ENCODE measurements around the gene MIOX.
A peak's percentile ranks its signal among the peaks of the same experiment; 100 is the strongest.

Gene MIOX
- total RNA-seq = 0.09 to 0.36 (median 0.16) reads per million in 4 experiments

DNA sequence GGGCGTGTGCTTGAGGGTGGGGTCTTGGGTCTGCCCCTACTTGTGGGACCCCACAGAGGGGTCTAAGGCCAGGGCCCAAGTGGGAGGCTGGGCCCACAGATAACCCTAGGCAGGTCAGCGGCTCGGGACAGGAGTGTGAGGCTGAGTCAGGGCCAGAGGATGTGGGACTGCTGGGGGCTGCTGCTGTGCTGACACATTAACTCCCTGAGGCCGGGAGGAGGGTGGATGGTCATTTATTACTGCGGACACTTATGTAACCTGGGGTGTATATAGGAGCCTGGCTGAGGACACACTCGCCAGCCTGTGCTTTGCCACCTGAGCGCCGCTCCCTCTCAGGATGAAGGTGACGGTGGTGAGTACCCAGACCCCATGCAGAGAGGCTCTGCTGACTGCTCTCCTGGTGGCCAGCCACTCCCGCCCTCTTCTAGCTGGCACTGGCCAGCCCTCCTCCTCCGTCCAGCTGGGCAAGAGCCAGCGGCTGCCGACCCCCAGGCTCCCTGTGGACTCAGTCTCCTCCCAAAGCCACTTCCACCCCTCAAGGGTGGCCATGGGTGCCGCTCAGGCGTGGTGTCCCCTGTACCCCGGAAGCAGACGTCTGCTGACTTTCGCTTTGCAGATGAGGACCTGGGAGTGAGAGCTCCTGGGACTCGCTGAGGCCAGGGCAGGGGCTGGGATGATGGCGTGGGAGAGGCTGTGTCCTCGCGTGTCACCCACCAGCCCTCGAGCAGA, at the start of gene MIOX:
MIOX (plus strand) TSS at position 299 of the 729 bp plus-strand sequence; CDS start at position 338, 39 bp downstream.
- no peak for DNase-seq

DNA sequence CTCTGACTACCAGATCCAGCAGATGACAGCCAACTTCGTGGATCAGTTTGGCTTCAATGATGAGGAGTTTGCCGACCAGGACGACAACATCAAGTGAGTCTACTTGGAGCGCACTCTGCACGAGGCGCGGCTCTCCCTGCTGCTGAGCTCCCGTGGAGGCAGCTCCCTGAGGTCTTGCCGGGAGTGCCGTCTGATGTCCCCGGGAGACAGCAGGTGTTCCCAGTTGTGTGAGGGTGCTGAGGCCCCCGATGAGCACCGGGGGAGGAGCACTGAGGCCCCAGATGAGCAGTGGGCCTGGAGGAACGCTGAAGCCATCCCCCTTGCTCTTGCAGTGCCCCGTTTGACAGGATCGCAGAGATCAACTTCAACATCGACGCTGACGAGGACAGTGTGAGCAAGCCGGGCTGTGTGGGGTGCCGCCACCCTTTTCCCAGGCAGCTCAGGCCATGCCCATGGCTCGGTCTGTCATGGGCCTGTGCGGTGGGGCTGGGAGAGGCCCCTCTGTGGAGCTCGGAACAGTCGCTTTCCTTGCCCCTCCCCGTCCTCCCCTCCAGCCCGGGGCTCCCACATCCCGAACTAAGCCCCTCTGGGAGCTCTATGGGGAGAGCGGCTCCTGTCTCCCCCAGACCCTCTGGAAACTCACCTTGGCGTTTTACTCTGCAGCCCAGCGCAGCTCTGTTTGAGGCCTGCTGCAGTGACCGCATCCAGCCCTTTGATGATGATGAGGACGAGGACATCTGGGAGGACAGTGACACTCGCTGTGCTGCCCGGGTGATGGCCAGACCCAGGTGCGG, 49.0 kb upstream of the MIOX start:
- DNase-seq = no peak

DNA sequence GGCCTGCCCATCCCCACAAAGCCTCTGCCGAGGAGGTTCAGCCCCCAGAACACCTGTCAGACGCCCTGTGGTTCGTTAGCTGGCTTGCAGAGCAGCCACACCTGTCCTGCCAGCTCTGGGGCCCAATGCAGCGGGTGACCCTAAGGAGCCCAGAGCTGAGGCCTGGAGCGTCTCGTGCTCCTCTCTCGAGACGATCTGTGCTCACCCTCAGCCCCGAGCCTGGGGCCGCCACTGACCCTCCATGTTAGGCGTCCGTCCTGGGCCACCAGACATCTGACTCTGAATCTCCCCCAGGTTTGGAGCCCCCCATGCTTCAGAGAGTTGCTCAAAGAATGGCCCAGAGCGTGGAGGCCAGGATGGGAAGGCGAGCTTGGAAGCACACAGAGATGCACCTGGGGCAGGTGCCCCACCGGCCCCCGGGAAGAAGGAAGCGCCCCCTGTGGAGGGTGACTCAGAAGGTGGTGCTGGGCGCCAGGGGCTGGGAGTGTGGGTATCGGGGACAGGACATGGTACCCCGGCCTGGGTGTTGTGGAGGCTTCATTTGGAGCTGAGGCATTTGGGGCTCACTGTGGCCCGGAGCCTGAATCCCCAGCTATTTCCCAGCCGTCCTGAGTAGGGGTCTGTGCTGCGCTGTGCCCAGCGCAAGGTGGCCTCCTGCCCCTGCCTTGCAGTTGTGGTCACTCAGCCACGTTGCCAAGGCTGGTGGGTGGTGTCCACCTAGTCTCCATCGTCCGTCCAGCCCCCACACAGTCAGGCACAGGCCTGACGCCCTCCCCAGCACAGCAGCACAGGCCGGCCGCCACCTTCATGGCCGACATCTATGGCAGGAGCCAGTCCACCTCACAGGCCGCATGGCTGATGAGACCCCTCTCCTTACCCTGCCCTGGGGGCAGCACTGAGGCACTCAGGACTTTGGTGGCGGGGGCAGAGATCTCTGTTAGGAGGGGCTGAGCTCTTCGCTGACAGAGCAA, 48.1 kb upstream of the MIOX start:
- no peak for DNase-seq

DNA sequence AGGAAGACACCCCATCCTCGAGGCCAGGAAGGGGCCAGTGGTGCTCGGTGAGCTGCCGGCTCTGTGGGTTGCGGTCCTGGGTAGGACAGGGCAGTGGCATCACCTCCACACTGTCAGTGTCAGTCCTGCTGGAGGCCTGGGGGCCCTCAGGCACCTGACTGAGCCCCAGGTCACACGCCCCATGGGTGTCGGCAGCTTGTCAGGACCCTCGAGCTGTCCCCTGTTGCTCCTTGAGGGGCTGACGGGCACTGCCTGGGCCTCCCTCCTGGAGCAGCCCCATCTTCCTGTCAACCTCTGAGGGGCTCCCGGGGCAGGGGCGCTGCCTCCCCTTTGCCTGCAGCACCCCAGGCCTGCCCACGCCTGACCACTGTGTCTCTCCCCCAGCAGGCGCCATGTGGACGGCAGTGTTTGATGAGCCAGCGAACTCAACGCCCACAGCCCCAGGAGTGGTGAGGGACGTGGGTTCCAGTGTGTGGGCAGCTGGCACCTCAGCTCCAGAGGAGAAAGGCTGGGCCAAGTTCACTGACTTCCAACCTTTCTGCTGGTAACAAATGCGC, 47.3 kb upstream of the MIOX start:
- no peak for DNase-seq

DNA sequence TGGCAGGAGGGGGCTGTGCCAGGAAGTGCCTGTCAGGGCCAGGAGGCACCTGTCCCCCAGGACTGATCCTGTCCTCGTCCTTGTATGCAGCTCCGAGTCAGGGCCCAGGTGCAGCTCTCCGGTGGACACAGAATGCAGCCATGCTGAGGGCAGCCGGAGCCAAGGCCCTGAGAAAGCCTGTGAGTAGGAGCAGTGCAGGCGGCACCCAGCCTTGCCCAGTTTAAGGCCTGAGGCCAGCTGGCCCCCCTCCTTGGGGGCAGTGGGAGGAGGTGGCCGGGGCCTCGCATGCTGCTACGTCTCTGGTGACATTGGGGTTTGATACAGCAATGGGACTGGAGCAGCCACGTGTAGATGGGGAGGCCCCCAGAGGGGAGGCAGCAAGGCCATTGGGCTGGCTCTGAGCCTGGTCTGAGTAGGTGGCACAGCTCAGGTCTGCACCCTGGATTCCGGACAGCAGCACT, 46.8 kb upstream of the MIOX start:
- no peak for DNase-seq

DNA sequence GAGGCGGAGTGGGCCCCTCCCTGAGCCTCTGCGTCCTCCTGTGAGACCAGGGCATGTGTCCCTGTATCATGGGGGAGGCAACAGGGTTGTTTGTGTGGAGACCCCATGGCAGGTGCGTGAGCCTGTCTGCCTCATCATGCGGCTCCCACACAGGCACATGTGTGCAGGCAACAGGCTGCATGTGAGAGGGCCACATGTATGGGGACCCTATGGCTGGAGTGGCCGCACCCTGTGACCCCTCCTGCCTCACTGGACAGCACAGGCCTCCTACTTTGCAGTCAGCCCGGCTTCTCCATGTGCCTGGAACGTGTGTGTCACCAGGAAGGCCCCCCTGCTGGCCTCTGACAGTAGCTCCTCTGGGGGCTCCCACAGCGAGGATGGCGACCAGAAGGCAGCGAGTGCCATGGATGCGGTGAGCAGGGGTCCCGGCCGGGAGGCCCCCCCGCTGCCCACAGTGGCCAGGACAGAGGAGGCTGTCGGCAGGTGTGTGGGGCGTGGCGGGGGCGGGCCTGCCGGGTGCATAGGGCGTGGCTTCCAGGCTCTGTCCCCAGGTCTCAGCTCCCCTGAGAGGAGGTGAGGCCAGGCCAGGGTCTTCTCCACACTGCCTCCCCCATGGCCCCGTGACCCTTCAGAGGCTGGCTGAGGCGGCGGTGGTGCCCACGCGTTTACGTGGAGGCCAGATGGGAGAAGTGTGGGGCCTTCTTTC, 46.0 kb upstream of the MIOX start:
- no peak for DNase-seq

DNA sequence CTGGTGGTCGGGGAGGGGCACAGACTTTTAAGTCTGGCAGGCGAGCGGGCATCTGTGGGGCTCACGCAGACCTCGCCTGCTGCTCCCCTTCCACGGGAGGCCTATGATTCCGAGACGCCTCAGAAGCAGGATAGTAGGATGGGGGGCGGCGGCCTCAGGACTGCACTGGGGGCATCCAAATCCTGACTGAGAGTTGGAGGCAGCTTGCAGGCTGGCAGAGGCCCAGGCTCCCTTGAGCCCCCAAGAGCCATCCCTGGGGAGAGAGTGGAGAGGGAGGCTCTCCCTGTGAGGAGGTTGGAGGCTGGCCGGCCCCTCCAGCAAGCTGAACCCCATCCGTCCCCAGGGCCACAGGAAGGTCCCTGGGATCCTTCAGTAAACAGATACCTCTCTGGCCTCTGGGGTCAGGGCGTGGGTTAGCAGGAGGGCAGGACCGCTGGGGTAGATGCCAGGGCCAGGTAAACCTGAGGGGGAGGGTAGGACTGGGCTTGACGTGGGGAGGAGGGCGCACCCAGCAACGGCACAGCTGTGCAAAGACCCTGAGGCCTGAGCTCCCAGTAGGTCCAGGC, 45.1 kb upstream of the MIOX start:
- no peak for DNase-seq

DNA sequence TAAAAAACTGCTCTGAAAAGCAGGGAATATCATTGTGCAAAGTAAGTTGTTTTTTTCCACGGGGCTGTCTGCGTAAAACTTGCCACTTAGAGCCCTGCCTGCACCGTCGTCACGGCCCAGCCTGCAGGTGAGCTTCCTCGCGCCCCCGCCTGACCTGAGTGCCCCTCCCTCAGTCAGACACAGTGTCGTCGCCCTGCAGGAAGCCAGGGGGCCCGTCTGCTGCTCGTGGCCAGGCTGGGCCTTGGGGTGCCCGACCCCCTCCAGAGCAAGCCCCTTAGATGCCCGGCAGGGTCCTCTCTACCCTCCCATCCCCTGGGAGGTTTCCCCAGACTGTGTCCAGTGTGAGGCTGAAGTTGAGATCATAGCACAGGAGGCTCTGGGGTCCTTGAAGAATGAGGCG, 43.5 kb upstream of the MIOX start:
- DNase-seq = no peak

DNA sequence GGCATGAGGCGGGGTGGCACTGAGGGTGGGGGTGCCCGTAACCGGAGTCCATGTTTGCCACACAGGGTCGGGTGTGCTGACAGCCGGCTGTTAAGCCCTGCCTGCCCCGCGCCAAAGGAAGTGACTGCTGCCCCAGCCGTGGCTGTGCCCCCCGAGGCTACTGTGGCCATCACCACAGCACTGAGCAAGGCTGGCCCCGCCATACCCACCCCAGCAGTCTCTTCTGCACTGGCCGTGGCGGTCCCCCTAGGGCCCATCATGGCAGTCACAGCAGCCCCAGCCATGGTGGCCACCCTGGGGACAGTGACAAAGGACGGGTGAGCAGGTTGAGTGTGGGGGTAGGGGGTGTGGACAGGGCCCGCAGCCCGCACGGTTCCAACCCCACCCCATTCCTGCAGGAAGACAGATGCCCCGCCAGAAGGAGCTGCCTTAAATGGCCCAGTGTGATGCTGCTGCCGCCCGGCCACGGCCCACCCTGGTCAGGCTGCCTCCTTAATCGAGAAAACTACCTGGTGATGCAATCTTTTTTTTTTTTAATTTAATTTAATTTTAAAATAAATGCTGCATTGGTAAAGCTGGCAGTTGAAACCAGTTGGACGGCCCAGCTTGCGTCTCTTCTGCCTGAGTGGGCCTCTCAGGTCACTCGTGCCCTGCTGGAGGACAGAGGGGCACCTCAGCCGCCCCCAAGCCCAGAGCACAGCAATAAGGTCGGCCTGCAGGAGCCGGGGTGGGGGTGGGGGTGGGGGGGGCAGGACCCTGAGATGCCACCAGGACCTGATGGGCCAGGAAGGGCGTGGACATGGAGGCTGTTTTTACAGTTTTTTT, 42.6 kb upstream of the MIOX start:
- no peak for DNase-seq

DNA sequence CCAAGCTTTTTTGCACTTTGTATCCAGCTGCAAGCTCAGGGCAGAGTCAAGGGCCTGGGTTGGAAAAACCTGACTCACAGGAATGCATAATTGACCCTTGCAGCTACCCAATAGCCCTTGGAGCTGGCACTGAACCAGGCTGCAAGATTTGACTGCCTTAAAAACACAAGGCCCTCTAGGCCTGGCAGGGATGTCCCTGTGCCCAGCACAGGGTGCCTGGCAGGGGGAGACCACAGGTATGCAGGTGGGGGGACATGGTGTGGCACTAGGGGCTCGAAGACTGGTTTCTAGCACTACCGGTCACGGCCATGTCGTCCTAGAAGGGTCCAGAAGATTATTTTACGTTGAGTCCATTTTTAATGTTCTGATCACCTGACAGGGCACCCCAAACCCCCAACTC, 42.0 kb upstream of the MIOX start:
- DNase-seq = no peak

DNA sequence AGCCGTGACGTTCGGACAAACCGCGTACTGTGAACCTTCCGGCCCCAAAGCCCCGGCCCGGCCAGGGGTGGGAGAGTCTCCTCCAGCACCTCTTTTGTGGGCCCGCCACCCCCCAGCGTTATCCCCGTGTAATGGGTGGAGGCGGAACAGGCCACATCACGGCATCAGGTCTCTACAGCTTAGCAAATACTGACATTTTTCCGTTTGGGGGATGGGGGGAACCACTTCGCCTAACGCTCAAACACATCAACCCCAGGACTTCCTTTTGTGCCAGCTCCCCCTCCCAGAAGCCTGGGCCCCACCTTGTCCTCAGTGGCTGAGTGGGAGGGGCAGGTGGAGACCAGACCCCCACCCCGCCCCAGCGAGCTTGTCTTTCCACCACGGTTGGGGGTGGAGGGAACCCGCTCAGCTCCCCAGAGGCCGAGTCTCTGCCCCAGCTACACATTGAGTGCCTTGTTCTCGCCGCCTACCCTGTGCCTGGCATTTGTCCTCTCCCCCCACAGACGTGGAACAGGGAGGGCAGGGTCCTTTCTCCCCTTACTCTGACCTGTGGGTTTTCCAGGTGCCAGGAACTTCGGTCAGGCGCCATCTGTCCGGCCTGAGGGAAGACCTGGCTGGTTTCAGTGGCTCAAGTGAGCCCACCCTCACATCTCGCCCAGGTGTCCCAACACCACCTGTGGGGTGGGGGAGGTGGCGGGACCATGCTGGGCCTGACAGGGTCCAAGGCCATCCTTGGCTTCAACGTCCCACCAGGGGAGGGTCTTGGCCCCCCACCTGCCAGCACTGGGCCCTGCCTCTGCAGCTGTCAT, 41.4 kb upstream of the MIOX start:
- peak; percentile 16 for DNase-seq

DNA sequence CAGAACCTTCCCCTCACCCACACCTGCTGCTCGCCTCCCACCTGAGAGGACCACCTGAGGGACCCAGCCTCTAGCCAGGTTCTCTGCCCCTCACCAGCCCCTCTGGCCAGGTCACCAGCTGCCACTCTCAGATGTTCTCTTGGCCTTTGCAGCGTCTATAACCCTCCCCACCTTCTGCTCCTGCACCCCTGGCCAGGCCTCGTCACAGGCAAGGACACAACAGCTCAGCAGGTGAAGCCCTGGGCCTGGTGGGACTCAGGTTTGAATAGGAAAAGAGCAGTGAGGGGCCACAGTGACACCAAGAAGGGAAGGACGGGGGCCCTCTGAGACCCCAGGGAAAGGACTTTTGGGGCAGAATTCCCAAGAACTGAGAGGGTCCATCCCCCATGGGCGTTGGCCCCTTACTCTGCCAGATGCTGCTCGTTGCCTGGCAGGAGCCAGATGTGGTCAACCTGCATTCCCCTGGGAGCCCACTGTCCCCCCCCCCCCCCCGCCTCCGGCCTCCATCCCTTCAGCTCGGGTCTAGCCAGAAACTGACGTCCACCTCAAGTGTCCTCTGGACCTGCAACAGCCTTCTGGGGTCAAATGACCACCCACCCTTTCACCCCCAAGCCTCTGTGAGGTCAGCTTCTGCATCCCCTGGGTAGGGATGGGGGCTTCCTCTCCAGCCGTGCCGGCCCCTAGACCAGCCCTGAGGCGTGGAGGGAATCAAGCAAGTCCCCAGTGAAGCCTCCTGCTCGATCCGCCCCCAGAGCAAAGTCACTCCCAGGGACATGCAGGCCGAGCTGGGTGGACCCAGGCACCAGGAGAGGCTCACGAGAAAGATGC, 40.6 kb upstream of the MIOX start:
- no peak for DNase-seq

DNA sequence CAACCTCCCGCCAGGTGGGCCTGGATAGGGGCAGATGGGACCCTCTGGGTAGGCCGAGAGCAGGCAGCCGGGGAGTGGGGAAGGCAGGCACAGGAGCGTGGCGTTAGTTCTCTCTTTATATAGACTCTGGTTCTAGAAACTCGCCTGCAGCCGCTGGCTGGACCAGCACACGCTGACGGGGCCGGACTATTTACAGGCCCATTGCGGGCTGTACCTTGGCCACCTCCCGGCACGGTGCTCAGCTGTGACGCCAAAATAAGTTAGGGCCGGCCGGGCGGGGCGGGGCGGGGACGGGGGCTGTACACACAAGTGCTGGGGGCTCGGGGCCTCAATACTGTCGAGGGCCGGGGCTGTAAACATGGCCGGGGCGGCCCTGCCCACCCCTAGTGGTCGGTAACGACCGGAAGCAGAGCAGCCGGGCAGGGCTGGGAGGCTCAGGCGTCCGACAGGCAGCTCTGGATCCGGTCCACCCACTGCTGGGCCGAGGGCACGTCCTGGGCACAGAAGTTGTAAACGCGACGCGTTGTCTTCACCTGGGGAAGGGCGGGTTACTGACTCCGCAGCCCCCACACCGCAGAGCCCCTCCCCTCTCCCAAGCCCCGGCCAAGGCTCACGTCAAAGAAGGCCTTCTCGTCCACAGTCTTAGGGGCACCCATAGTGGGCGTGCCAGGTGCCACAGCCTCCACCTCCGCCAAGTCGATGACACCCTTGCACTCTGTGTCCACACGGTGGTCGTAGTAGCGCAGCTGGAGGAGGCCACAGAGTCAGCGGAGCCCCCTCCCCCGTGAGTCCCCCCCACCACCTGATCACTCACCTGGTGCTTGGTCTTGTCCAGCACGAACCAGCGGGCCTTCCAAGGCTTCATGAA, 39.7 kb upstream of the MIOX start:
- no peak for DNase-seq

DNA sequence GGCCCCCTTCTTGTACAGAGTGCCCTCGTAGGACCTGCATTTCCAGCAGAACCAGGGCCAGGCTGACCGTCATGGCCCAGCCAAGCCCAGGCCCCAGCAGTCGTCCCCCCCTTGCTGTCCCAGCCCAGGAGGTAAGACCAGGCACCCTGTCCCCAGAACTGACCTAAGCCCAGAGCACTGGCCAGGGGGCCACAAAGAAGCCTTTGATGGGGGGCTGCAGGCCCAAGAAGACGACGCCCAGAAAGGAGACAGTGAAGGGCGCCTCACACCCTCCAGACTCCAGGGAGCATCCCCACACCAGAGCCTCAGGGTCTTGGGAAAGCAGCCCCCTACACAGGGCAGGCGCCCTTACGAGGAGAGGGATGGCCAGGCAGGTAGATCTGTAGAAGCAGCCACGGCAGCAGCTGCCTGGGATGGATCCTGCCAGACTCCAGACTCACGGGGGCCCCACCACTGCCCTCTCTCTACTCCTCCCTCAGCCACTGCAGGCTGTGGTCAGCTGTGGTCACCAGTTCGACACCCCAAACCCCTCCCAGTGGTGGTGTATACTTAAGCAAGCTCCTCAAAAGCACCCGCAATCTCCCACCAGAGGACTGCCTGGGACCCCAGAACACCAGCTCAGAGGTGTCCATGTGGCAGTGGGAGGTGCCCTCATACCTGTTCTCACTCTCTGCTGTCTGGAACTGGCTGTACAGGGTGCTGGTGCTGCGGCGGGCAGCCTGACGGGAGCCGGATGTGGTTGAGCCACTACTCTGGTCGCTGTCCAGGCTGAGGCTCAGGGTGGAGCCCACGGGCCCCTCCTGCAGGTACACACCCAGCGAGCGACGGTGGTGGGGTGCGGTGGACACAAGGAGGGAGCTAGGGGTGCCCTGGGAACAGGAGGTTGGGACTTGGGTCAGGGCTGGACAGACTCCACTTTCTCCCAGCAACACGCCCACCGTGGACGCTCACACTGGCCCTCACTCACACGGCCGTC, 38.8 kb upstream of the MIOX start:
- no peak for DNase-seq

DNA sequence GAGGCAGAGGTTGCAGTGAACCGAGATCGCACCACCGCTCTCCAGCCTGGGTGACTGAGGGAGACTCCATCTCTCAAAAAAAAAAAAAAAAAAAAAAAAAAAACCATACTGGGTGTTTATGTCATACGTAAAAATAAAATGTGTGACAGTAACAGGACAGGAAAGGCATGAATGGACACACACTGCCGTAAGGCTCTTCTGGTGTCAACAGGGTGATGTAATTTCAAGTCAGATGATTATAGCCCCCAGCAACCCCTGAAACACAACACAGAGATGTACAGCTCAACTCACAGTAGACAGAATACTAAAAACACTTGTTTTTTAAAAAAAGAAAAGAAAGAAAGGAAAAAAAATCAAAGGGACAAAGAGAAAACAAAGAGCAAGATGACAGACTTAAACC, 34.0 kb upstream of the MIOX start:
- DNase-seq = no peak

DNA sequence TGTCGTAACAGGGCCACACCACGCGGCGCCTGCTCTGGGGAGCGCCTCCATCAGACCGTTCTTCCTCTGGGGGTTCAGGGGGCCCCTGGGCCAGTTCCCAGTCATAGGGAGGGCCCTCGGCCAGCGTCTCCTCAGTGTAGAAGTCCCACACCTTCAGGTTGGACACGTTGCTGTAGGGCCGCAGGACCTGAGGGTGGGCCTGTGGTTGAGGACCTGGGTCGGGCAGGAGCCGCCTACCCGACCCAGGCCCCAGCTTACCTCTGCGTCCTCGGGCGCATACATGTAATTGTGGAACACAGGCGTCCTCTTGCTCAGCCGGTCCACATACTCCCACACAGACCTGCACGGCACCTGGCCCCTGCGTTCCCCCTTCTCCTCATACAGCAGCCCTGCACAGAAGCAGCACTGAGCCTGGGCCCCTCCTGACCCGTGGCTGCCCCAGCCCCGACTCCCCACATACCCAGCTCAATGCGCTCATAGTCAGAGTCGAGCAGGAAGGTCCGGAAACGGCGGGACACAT, 32.0 kb upstream of the MIOX start:
- DNase-seq = no peak

Measured in effector CD8-positive, alpha-beta T cell (primary cell).